Body of pancreas (tissue), 4 donors: ENCODE data around the gene DYNLT2B. TPM values are rescaled to one million over a fixed set of nuclear protein-coding genes. Genes with fewer than 3 reads are reported as not detected.

Experiments
- ATAC-seq: fragments of 150-250 bp; one replicate; pipeline ENCODE4 v1.9.1; 2016
- DNase-seq, 4 donors: peaks; one replicate each; pipeline ENCODE4 v3.0.0-alpha.2; 2019
- H3K27ac ChIP-seq, 4 donors: fragments of 200-600 bp; sonication (generic); 1 replicate in 3 of 4; 2 replicates in 1 of 4; pipeline versions ENCODE4 v1.5.1 to v1.6.1; 2016 to 2019; ENCODE audit warnings: mild to moderate bottlenecking in 1 of 4, mixed read lengths in 1 of 4, moderate library complexity in 1 of 4
- H3K27me3 ChIP-seq, 2 donors: fragments of 200-600 bp; sonication (generic); one replicate each; pipeline ENCODE4 v1.6.0; 2016; ENCODE audit warnings: mild to moderate bottlenecking in 1 of 2
- H3K36me3 ChIP-seq, 2 donors: fragments of 200-600 bp; sonication (generic); replicated peaks in 1 of 2; 2 replicates each; pipeline ENCODE4 v1.5.1; 2016; ENCODE audit warnings: low read depth in 2 of 2; ENCODE audit not compliant: insufficient read depth in 1 of 2
- H3K4me1 ChIP-seq: fragments of 200-600 bp; sonication (generic); one replicate; pipeline ENCODE4 v1.6.0; 2016
- H3K4me3 ChIP-seq, 2 donors: fragments of 200-600 bp; sonication (generic); 1 replicate in 1 of 2; 2 replicates in 1 of 2; pipeline ENCODE4 v1.5.1; 2016 to 2019
- H3K9me3 ChIP-seq, 3 donors: fragments of 200-600 bp; sonication (generic); 1 replicate in 2 of 3; 2 replicates in 1 of 3; pipeline ENCODE4 v1.5.1; 2016
- CTCF ChIP-seq, 7 experiments: fragments of 450-650 bp in 4 of 7; fragments of 200-600 bp in 3 of 7; sonication (generic) in 3 of 7; IDR thresholded peaks; one replicate each; pipeline ENCODE4 v1.5.1; 2016 to 2019; ENCODE audit warnings: antibody characterized with exemption in 7 of 7
- POLR2A ChIP-seq, 3 donors: fragments of 450-650 bp; IDR thresholded peaks; one replicate each; pipeline ENCODE4 v1.6.1; 2016; ENCODE audit warnings: antibody characterized with exemption in 3 of 3, mild to moderate bottlenecking in 2 of 3
- WGBS, 2 donors: methylation state at CpG; one replicate each; pipeline ENCODE4 v1.1.5; 2017; 5-methylcytosine and 5-hydroxymethylcytosine counted together
- intact Hi-C: fragments of 100-400 bp; cut with DNase I; formaldehyde crosslinking; loops from one replicate; pipeline ENCODE4 v1.15.1; 2023
- total RNA-seq, 2 donors: library from RNA; depleted of rRNA; stranded (reverse); fragments of >200 nt; gene quantifications; one replicate each; pipeline ENCODE4 v1.1.0, GENCODE V29; 2016

The DYNLT2B gene
- total RNA-seq, 2 donors from 2014 or later = 5.6 to 8.3 TPM

- Histone ChIP-seq H3K4me3 (no peak overlapping the region), H3K27ac (no peak overlapping the region), H3K9me3 (no peaks in the 10 kb centered on the region), H3K36me3 (no peaks in the 10 kb centered on the region), H3K27me3 (no peaks in the 10 kb centered on the region), H3K4me1 (no peaks in the 10 kb centered on the region)
- 93 to 94% methylated on average over 5 of the region's 5 CpGs for WGBS, 2 donors
- ATAC-seq (no peak), DNase-seq (no peak)
- intact Hi-C loops = no loop called here
- TF ChIP-seq POLR2A (IDR thresholded peaks at IDR 0.05) (no peak), CTCF (IDR thresholded peaks at IDR 0.05) (no peak)
Observed at GRCh38 chr3:196270499-196270898, 47.5 kb downstream of the DYNLT2B start.

GRCh38 chr3:196268284-196269163 lies 49.5 kb downstream of the DYNLT2B start:
- H3K36me3 ChIP-seq = no peaks in the 10 kb centered on the region
- ATAC-seq = no peak
- 70 to 81% methylated on average over 9 of the region's 9 CpGs for WGBS, 2 donors

GRCh38 chr3:196263819-196264218 lies 54.2 kb downstream of the DYNLT2B start:
- 97% methylated on average over 7 of the region's 7 CpGs for WGBS, 2 donors
- H3K27me3 ChIP-seq = no peaks in the 10 kb centered on the region
- intact Hi-C loops = no loop called here
- no peaks in the 10 kb centered on the region for H3K9me3 ChIP-seq
- no peak for TF ChIP-seq POLR2A (IDR thresholded peaks at IDR 0.05)
- no peak overlapping the region for H3K4me3 ChIP-seq
- ATAC-seq (no peak), DNase-seq (no peak)
- H3K27ac ChIP-seq = no peak overlapping the region
- no peaks in the 10 kb centered on the region for H3K36me3 ChIP-seq
- H3K4me1 ChIP-seq = no peaks in the 10 kb centered on the region

More at GRCh38 chr3:196268284-196269163, 49.5 kb downstream of the DYNLT2B start:
- no peaks in the 10 kb centered on the region for H3K9me3 ChIP-seq
- H3K4me3 ChIP-seq = no peak overlapping the region
- H3K27me3 ChIP-seq = no peaks in the 10 kb centered on the region
- DNase-seq = no peak
- H3K4me1 ChIP-seq = no peaks in the 10 kb centered on the region
- intact Hi-C loops = no loop called here
- H3K27ac ChIP-seq = no peak overlapping the region
- TF ChIP-seq POLR2A (IDR thresholded peaks at IDR 0.05) (no peak), CTCF (IDR thresholded peaks at IDR 0.05) (no peak)

GRCh38 chr3:196260784-196261183 lies 57.3 kb downstream of the DYNLT2B start:
- no peak for ATAC-seq
- peaks cover 0 to 7% of the 10 kb centered on the region in 2 donors for H3K36me3 ChIP-seq
- TF ChIP-seq CTCF (IDR thresholded peaks at IDR 0.05) = no peak
- no peak overlapping the region for H3K4me3 ChIP-seq
- 94 to 98% methylated on average over 4 of the region's 4 CpGs for WGBS, 2 donors
- no peak for DNase-seq
- H3K27ac ChIP-seq = no peak overlapping the region
- intact Hi-C loops = no loop called here
- H3K9me3 ChIP-seq = no peaks in the 10 kb centered on the region
- no peaks in the 10 kb centered on the region for H3K27me3 ChIP-seq
- H3K4me1 ChIP-seq = no peaks in the 10 kb centered on the region

- Histone ChIP-seq H3K27me3 (no peaks in the 10 kb centered on the region), H3K27ac (no peak overlapping the region), H3K4me3 (no peak overlapping the region), H3K4me1 (no peaks in the 10 kb centered on the region), H3K9me3 (no peaks in the 10 kb centered on the region), H3K36me3 (peaks cover 0 to 9% of the 10 kb centered on the region in 2 donors)
- DNase-seq (no peak), ATAC-seq (no peak)
- WGBS, 2 donors = 45 to 63% methylated on average over 1 of the region's 1 CpG
- TF ChIP-seq CTCF (IDR thresholded peaks at IDR 0.05) (no peak), POLR2A (IDR thresholded peaks at IDR 0.05) (no peak)
- intact Hi-C loops = loop anchor here (10.0 kb wide), 1 partner anchor 429 kb away; no protein-coding TSS in a partner anchor
Observed at GRCh38 chr3:196255776-196256175, 62.3 kb downstream of the DYNLT2B start.
